SH-SY5Y (cell line): ENCODE measurements around the gene LYVE1.

ENCODE experiments used
- GATA2 ChIP-seq: IDR thresholded peaks from 2 replicates; pipeline ENCODE4 v1.6.1; 2011; ENCODE audit warnings: mild to moderate bottlenecking, low read depth, low read length
- GATA3 ChIP-seq: IDR thresholded peaks from 2 replicates; pipeline ENCODE4 v1.6.1; 2011; ENCODE audit warnings: low read depth, mild to moderate bottlenecking, low read length, moderate library complexity

LYVE1 gene

GRCh38 chr11:10532526-10532925, 35.9 kb downstream of the LYVE1 start:
- no peak for TF ChIP-seq GATA3
- TF ChIP-seq GATA2, result no peak

GRCh38 chr11:10529279-10529678, 39.2 kb downstream of the LYVE1 start:
- no peak for TF ChIP-seq GATA2
- TF ChIP-seq GATA3, result no peak

GRCh38 chr11:10528121-10528520, 40.3 kb downstream of the LYVE1 start:
- TF ChIP-seq GATA2 (no peak), GATA3 (no peak)

- TF ChIP-seq GATA2 (no peak), GATA3 (no peak)
These were observed 41.2 kb downstream of the LYVE1 start for GRCh38 chr11:10526974-10527918.

- no peak for TF ChIP-seq GATA2
- TF ChIP-seq GATA3, result no peak
These were observed 44.0 kb downstream of the LYVE1 start for GRCh38 chr11:10524471-10524870.

GRCh38 chr11:10522921-10523320, 45.5 kb downstream of the LYVE1 start:
- TF ChIP-seq GATA2 (no peak), GATA3 (no peak)

- no peak for TF ChIP-seq GATA3
- no peak for TF ChIP-seq GATA2
These were observed 46.2 kb downstream of the LYVE1 start for GRCh38 chr11:10522276-10522675.

GRCh38 chr11:10520562-10520961, 47.9 kb downstream of the LYVE1 start:
- no peak for TF ChIP-seq GATA3
- no peak for TF ChIP-seq GATA2

- TF ChIP-seq GATA2, result no peak
- TF ChIP-seq GATA3, result no peak
These were observed 48.8 kb downstream of the LYVE1 start for GRCh38 chr11:10519630-10520029.

- TF ChIP-seq GATA3, result no peak
- TF ChIP-seq GATA2, result no peak
These were observed 49.6 kb downstream of the LYVE1 start for GRCh38 chr11:10518891-10519290.

GRCh38 chr11:10518123-10518522, 50.3 kb downstream of the LYVE1 start:
- TF ChIP-seq GATA2, result no peak
- no peak for TF ChIP-seq GATA3

GRCh38 chr11:10515418-10515817, 53.0 kb downstream of the LYVE1 start:
- TF ChIP-seq GATA2 (no peak), GATA3 (no peak)

GRCh38 chr11:10514709-10515108, 53.8 kb downstream of the LYVE1 start:
- TF ChIP-seq GATA3 (no peak), GATA2 (no peak)

GRCh38 chr11:10514202-10514601, 54.3 kb downstream of the LYVE1 start:
- TF ChIP-seq GATA2 (no peak), GATA3 (no peak)

GRCh38 chr11:10511181-10511621, 57.3 kb downstream of the LYVE1 start:
- TF ChIP-seq GATA3, result no peak
- no peak for TF ChIP-seq GATA2
